ENCODE measurements around the gene CLDN11.

CLDN11 gene

GRCh38 chr3:170426240-170426797 lies 7.7 kb downstream of the CLDN11 start:
- DNase-seq (ENCODE audit: low read depth), result peak; percentile 79

- DNase-seq (ENCODE audit: low read depth), result no peak
Measured at GRCh38 chr3:170428095-170428494, 9.4 kb downstream of the CLDN11 start.

GRCh38 chr3:170429050-170429449 lies 10.4 kb downstream of the CLDN11 start:
- peak; percentile 86 for DNase-seq (ENCODE audit: low read depth)

- no peak for DNase-seq (ENCODE audit: low read depth)
Measured at GRCh38 chr3:170431054-170431453, 12.4 kb downstream of the CLDN11 start.

GRCh38 chr3:170432416-170432815 lies 13.7 kb downstream of the CLDN11 start:
- DNase-seq (ENCODE audit: low read depth), result no peak

GRCh38 chr3:170436697-170437096 lies 18.0 kb downstream of the CLDN11 start:
- no peak for DNase-seq (ENCODE audit: low read depth)

GRCh38 chr3:170437176-170437575 lies 18.5 kb downstream of the CLDN11 start:
- no peak for DNase-seq (ENCODE audit: low read depth)

GRCh38 chr3:170437696-170438407 lies 19.2 kb downstream of the CLDN11 start:
- no peak for DNase-seq (ENCODE audit: low read depth)

GRCh38 chr3:170438836-170439235 lies 20.2 kb downstream of the CLDN11 start:
- no peak for DNase-seq (ENCODE audit: low read depth)

- no peak for DNase-seq (ENCODE audit: low read depth)
Measured at GRCh38 chr3:170440344-170440743, 21.7 kb downstream of the CLDN11 start.

GRCh38 chr3:170441412-170441811 lies 22.7 kb downstream of the CLDN11 start:
- no peak for DNase-seq (ENCODE audit: low read depth)

GRCh38 chr3:170442947-170443346 lies 24.3 kb downstream of the CLDN11 start:
- DNase-seq (ENCODE audit: low read depth), result no peak

- no peak for DNase-seq (ENCODE audit: low read depth)
Measured at GRCh38 chr3:170443457-170443856, 24.8 kb downstream of the CLDN11 start.

GRCh38 chr3:170448584-170448983 lies 29.9 kb downstream of the CLDN11 start:
- DNase-seq (ENCODE audit: low read depth), result no peak

- no peak for DNase-seq (ENCODE audit: low read depth)
Measured at GRCh38 chr3:170450039-170450438, 31.4 kb downstream of the CLDN11 start.

GRCh38 chr3:170454509-170454908 lies 35.8 kb downstream of the CLDN11 start:
- DNase-seq (ENCODE audit: low read depth), result no peak

GRCh38 chr3:170458285-170458684 lies 39.6 kb downstream of the CLDN11 start:
- no peak for DNase-seq (ENCODE audit: low read depth)

GRCh38 chr3:170463011-170463410 lies 44.3 kb downstream of the CLDN11 start:
- no peak for DNase-seq (ENCODE audit: low read depth)

- no peak for DNase-seq (ENCODE audit: low read depth)
Measured at GRCh38 chr3:170465955-170466354, 47.3 kb downstream of the CLDN11 start.

- no peak for DNase-seq (ENCODE audit: low read depth)
Measured at GRCh38 chr3:170467007-170467406, 48.3 kb downstream of the CLDN11 start.

- no peak for DNase-seq (ENCODE audit: low read depth)
Measured at GRCh38 chr3:170467571-170468147, 49.0 kb downstream of the CLDN11 start.

- peak; percentile 15 for DNase-seq (ENCODE audit: low read depth)
Measured at GRCh38 chr3:170469151-170470062, 50.7 kb downstream of the CLDN11 start.

All from amniotic epithelial cell (primary cell).